Pancreas (tissue), 10 donors: ENCODE data around the gene PTPRJ. TPM values are rescaled to one million over a fixed set of nuclear protein-coding genes. Genes with fewer than 3 reads are reported as not detected.

ENCODE experiments used
- ATAC-seq, 4 donors: fragments of 200-7000 bp; cut with Tn5 transposase; one replicate each; pipeline versions ENCODE4 v1.8.0 to v1.9.1; 2020; ENCODE audit warnings: mild to moderate bottlenecking in 4 of 4, moderate library complexity in 4 of 4
- DNase-seq, 6 donors: peaks; one replicate each; pipeline ENCODE4 v3.0.0-alpha.2; 2020
- FAIRE-seq: peaks from 2 replicates; lab custom pipeline; 2012; peaks lifted over from hg19 to GRCh38; lab: Jason Lieb, UNC
- H3K27ac ChIP-seq, 4 donors: fragments of 200-600 bp; sonication (generic); 1 replicate in 3 of 4; 2 replicates in 1 of 4; pipeline versions ENCODE4 v1.5.0 to v1.8.0; 2020
- H3K27me3 ChIP-seq, 4 donors: fragments of 200-600 bp; one replicate each; pipeline ENCODE4 v1.8.0; 2021
- H3K36me3 ChIP-seq, 3 donors: fragments of 200-600 bp; sonication (generic) in 1 of 3; one replicate each; pipeline versions ENCODE4 v1.5.0 to v1.8.0; 2020 to 2021
- H3K4me1 ChIP-seq, 3 donors: fragments of 200-600 bp; one replicate each; pipeline ENCODE4 v1.8.0; 2021
- H3K4me3 ChIP-seq, 4 donors: fragments of 200-600 bp; sonication (generic) in 2 of 4; one replicate each; pipeline versions ENCODE4 v1.5.0 to v1.8.0; 2020 to 2021
- H3K9me3 ChIP-seq, 4 donors: fragments of 200-600 bp; one replicate each; pipeline ENCODE4 v1.8.0; 2021
- WGBS, 2 donors: extraction: QIAGEN DNeasy Blood & Tissue Kit; methylation state at CpG; one replicate each; pipeline ENCODE4 v1.1.7; 2013; 5-methylcytosine and 5-hydroxymethylcytosine counted together
- intact Hi-C, 3 donors: fragments of 100-400 bp; cut with DNase I; formaldehyde crosslinking; loops; one replicate each; pipeline versions ENCODE4 v1.11.1 to v1.14.2; 2022
- polyA plus RNA-seq, 2 donors: library from polyadenylated mRNA; stranded (reverse); fragments of 200-250 nt; gene quantifications; one replicate each; pipeline ENCODE4 v1.2.3, GENCODE V29; 2013
- total RNA-seq, 6 donors: library from RNA; stranded (reverse); fragmentation: NEBNext Ultra II Directional in 4 of 6; extraction: Animal tissue kit (Norgen Biotek cat#: 25700) in 4 of 6; gene quantifications; one replicate each; pipeline versions ENCODE4 v1.2.1 to v1.2.4, GENCODE V29; 2021 to 2023
- TF ChIP-seq, protein P1 (sequence below), 4 donors: fragments of 200-600 bp; sonication (generic) in 3 of 4; IDR thresholded peaks; one replicate each; pipeline versions ENCODE4 v1.5.0 to v1.8.0; 2021; ENCODE audit warnings: antibody characterized with exemption in 4 of 4
- donor health status: healthy with polysubstance abuse.
- donor health status: DM: no; HTN: no; CAD: no; lungs with moderate emphysema.
- donor health status: DM: no; HTN: no; CAD: no.
- donor health status: control.
- donor health status: control.
- donor health status: Bipolar disorder and iron deficiency.
- donor health status: DM: yes; HTN: yes; CAD: no.
- donor health status: DM: no; HTN: no; CAD: no.
- donor health status: DM: no; HTN: no; CAD: no.
- donor health status: DM: yes; HTN: yes; CAD: no.

Gene PTPRJ
- total and polyA plus RNA-seq, 8 donors = 3.6 to 32.8 (median 11.6) TPM

GRCh38 chr11:47941907-47942558 lies 38.3 kb upstream of the PTPRJ start:
- 64 to 70% methylated on average over 7 of the region's 7 CpGs for WGBS, 2 donors
- intact Hi-C loops = loop anchor here in 1 of 3 donors (10.0 kb wide), 1 partner anchor 183 kb away; no protein-coding TSS in a partner anchor
- Histone ChIP-seq H3K4me1 (peaks cover 0 to 4% (median 0%) of the 10 kb centered on the region in 3 donors), H3K9me3 (no peaks in the 10 kb centered on the region), H3K27ac (no peak overlapping the region), H3K36me3 (no peaks in the 10 kb centered on the region), H3K4me3 (no peak overlapping the region), H3K27me3 (no peaks in the 10 kb centered on the region)
- ATAC-seq (peak in 2 of 4 donors; percentile 39 to 62), FAIRE-seq (no peak), DNase-seq (no peak)
- TF ChIP-seq, protein P1, sequence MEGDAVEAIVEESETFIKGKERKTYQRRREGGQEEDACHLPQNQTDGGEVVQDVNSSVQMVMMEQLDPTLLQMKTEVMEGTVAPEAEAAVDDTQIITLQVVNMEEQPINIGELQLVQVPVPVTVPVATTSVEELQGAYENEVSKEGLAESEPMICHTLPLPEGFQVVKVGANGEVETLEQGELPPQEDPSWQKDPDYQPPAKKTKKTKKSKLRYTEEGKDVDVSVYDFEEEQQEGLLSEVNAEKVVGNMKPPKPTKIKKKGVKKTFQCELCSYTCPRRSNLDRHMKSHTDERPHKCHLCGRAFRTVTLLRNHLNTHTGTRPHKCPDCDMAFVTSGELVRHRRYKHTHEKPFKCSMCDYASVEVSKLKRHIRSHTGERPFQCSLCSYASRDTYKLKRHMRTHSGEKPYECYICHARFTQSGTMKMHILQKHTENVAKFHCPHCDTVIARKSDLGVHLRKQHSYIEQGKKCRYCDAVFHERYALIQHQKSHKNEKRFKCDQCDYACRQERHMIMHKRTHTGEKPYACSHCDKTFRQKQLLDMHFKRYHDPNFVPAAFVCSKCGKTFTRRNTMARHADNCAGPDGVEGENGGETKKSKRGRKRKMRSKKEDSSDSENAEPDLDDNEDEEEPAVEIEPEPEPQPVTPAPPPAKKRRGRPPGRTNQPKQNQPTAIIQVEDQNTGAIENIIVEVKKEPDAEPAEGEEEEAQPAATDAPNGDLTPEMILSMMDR (IDR thresholded peaks at IDR 0.05) = no peak

DNA sequence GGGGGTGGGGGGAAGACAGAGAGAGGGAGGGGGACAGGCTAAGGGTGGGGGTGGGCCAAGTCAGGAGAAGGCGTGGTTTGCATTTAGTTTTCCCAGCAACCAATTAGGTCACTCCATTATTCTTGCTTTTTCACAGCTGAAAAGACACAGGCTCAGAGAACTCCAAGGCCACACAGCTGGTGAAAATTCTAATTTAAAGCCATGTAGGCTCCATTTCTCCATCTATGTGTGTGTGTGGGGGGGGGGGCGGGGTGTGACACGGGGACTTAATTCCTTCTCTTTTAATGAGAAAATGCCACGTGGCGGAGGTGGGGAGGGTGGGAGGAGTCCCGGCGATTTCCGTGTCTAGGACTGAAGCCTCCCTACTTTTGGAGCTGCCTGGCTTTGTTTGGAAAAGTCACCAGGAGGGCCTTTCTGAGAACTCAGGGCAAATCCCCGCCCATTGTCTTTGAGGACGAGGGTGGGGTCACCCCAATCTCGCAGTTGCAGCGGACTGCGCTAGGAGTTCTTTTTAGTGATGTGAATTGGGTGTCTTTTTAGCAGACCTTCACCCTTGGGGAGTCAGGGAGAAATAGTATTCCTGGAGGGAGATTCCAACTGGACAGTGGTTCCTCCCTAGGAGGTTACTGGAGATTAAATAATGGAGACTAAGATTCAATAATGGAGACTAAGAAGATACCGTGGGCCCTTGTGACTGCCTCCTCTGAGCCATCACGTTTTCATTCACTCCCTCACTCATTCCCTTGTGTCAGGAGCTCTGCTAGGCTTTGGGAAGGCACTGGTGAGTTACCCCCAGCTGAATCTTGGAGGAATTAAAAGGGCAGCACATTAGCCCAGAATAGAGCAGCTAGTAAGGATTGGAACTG lies 36.4 kb upstream of the PTPRJ start:
- H3K27me3 ChIP-seq = no peaks in the 10 kb centered on the region
- 67 to 73% methylated on average over 15 of the region's 15 CpGs for WGBS, 2 donors
- ATAC-seq = no peak
- TF ChIP-seq, protein P1 (IDR thresholded peaks at IDR 0.05) = no peak
- H3K4me1 ChIP-seq = peaks cover 0 to 5% (median 0%) of the 10 kb centered on the region in 3 donors
- H3K36me3 ChIP-seq = no peaks in the 10 kb centered on the region
- intact Hi-C loops = loop anchor here in 1 of 3 donors (10.0 kb wide), 1 partner anchor 181 kb away; no protein-coding TSS in a partner anchor
- DNase-seq = no peak
- H3K4me3 ChIP-seq = no peak overlapping the region
- no peak overlapping the region for H3K27ac ChIP-seq
- no peak for FAIRE-seq
- H3K9me3 ChIP-seq = no peaks in the 10 kb centered on the region

GRCh38 chr11:47944632-47945031 lies 35.7 kb upstream of the PTPRJ start:
- no peak for ATAC-seq
- H3K27me3 ChIP-seq = no peaks in the 10 kb centered on the region

DNA sequence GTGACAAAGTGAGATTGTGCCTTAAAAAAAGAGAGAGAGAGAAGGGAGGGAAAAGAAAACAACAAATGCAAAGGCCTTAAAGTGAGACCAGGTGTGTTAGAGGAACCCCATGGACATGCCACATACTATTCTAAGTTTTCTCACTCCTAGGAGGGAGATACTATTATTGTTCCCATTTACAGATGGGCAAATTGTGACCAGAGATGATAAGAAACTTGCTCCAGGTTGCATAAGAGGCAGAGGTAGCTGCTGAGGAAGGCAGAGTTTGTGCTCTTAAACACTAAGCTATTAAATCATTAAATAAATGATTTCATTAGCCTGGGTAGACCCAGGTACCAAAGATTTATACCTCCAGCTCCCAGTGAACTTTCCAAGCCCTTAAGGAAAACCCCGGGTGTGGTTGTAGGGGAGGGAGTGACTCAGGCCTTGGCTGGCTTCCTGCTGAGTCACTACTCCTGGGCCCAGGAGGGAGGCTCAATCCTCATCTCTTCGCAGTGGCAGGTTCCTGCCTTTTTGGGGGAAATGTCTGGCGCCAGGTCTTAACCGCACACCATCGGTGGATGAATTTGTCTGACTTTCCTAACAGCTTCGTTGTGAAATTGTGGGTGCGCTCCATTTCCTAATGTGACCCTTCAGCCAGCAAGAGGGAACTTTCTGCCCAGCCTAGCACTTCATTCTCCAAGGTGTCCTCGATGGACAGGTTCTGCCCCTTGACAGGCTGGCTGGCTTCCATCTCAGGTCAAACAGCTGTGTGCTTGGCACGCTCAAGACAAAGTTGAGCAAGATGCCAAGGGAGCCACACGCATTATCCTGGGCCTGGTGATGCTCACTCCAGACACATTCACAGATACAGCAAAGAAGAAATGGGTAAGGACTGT lies 33.4 kb upstream of the PTPRJ start:
- Histone ChIP-seq H3K4me1 (peaks cover 0 to 5% (median 0%) of the 10 kb centered on the region in 3 donors), H3K9me3 (no peaks in the 10 kb centered on the region), H3K36me3 (no peaks in the 10 kb centered on the region), H3K4me3 (no peak overlapping the region), H3K27ac (peak overlapping the region in 1 of 4 donors; percentile 40), H3K27me3 (no peaks in the 10 kb centered on the region)
- ATAC-seq = peak; percentile 77 to 97 (median 92)
- intact Hi-C loops = loop anchor here in 1 of 3 donors (10.0 kb wide), 1 partner anchor 178 kb away; no protein-coding TSS in a partner anchor
- WGBS, 2 donors = 52 to 58% methylated on average over 10 of the region's 10 CpGs
- DNase-seq = peak in 5 of 6 donors; percentile 27 to 68 (median 64)
- TF ChIP-seq, protein P1 (IDR thresholded peaks at IDR 0.05) = no peak
- FAIRE-seq = no peak

More at GRCh38 chr11:47944632-47945031, 35.7 kb upstream of the PTPRJ start:
- intact Hi-C loops = loop anchor here in 1 of 3 donors (10.0 kb wide), 1 partner anchor 180 kb away; no protein-coding TSS in a partner anchor
- Histone ChIP-seq H3K4me3 (no peak overlapping the region), H3K9me3 (no peaks in the 10 kb centered on the region), H3K4me1 (peaks cover 0 to 5% (median 0%) of the 10 kb centered on the region in 3 donors), H3K36me3 (no peaks in the 10 kb centered on the region), H3K27ac (no peak overlapping the region)
- DNase-seq (no peak), FAIRE-seq (no peak)
- TF ChIP-seq, protein P1 (IDR thresholded peaks at IDR 0.05) = no peak
